PFSK-1 (cell line): Measurements from ENCODE around the gene MTFR1L.

Experiments used
- FOXP2 ChIP-seq: optimal IDR thresholded peaks from 2 replicates; pipeline ENCODE3; 2011; ENCODE audit warnings: borderline replicate concordance, control low read depth, inconsistent platforms; ENCODE audit not compliant: insufficient read depth; ENCODE audit errors: extremely low read length, extremely low read depth
- POLR2AphosphoS5 ChIP-seq: IDR thresholded peaks from 2 replicates; pipeline ENCODE4 v1.6.1; 2012; ENCODE audit warnings: low read depth, mild to moderate bottlenecking, control low read depth, low read length, moderate library complexity
- SIN3A ChIP-seq: IDR thresholded peaks from 2 replicates; pipeline ENCODE4 v1.6.1; 2012; ENCODE audit warnings: mild to moderate bottlenecking, low read length, moderate library complexity, borderline replicate concordance; ENCODE audit not compliant: insufficient read depth
- TAF1 ChIP-seq: IDR thresholded peaks from 2 replicates; pipeline ENCODE4 v1.6.1; 2012; ENCODE audit warnings: low read length, control low read depth, borderline replicate concordance; ENCODE audit not compliant: insufficient read depth
- TF ChIP-seq, protein P1 (sequence below), 2 experiments: IDR thresholded peaks; 2 replicates each; pipeline versions ENCODE4 v1.6.1 to v1.8.0; 2011 to 2012; ENCODE audit warnings: low read depth in 2 of 2, low read length in 2 of 2, control low read depth in 1 of 2, inconsistent platforms in 1 of 2, mild to moderate bottlenecking in 1 of 2, moderate library complexity in 1 of 2; ENCODE audit not compliant: insufficient read depth in 1 of 2

MTFR1L gene

DNA sequence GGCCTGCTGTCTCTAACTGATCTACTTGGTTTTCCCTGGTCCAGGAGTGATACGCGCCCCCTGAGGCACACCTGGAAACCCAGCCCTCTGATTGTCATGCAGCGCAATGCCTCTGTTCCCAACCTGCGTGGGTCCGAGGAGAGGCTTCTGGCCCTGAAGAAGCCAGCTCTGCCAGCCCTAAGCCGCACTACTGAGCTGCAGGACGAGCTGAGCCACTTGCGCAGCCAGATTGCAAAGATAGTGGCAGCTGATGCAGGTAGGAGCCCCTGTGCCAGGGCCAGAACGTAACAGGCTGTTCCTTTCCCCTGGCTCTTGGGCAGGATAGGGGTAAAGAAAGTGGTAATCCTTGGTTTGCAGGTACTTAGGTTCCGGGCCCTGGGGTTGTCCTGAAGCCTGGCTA lies 6.8 kb downstream of the MTFR1L start:
- peak; percentile 34; the same call in 1 of the 2 replicates for TF ChIP-seq POLR2AphosphoS5
- TF ChIP-seq SIN3A, result no peak

DNA sequence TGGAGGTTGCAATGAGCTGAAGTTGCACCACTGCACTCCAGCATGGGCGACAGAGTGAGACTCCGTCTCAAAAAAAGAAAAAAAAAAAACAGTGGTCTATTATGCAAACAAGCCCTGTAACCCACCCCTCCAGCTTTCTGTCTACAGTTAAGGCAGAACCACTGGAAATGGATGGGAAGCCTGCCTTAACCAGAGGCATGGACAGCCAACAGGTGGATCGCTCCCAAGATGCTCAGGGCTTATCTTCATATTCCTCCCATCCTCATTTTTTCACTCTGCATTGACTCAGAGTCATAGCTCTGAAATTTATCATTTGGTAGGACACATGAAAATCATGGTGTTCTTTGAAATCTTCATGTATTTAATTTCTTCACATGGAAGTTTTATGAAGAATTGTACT lies 8.7 kb downstream of the MTFR1L start:
- TF ChIP-seq, protein P1, sequence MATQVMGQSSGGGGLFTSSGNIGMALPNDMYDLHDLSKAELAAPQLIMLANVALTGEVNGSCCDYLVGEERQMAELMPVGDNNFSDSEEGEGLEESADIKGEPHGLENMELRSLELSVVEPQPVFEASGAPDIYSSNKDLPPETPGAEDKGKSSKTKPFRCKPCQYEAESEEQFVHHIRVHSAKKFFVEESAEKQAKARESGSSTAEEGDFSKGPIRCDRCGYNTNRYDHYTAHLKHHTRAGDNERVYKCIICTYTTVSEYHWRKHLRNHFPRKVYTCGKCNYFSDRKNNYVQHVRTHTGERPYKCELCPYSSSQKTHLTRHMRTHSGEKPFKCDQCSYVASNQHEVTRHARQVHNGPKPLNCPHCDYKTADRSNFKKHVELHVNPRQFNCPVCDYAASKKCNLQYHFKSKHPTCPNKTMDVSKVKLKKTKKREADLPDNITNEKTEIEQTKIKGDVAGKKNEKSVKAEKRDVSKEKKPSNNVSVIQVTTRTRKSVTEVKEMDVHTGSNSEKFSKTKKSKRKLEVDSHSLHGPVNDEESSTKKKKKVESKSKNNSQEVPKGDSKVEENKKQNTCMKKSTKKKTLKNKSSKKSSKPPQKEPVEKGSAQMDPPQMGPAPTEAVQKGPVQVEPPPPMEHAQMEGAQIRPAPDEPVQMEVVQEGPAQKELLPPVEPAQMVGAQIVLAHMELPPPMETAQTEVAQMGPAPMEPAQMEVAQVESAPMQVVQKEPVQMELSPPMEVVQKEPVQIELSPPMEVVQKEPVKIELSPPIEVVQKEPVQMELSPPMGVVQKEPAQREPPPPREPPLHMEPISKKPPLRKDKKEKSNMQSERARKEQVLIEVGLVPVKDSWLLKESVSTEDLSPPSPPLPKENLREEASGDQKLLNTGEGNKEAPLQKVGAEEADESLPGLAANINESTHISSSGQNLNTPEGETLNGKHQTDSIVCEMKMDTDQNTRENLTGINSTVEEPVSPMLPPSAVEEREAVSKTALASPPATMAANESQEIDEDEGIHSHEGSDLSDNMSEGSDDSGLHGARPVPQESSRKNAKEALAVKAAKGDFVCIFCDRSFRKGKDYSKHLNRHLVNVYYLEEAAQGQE (IDR thresholded peaks at IDR 0.05; ENCODE audit: insufficient read depth in 1 of 2, low read depth in 2 of 2, low read length in 2 of 2), result no peak
- TF ChIP-seq SIN3A (no peak), FOXP2 (no peak), TAF1 (no peak), POLR2AphosphoS5 (no peak)

DNA sequence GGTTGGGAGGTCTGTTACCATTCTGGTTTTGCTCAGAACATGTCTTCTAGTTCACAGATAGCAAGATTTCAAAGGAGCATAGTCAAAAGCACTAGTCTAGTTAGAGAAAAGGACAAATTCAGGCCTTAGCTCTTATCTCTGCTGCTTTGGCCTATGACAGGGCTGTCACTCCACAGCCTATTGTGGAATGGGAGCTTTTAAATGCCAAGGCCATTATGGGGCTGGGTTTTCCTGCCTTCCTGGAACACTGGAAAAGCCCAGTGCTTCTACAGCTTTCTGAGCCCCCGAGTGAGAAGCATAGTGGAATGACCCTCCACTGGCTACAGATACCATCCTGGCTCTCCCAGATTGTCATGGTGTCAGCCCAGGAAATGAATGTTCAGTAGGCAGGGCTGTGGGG lies 9.3 kb downstream of the MTFR1L start:
- TF ChIP-seq, protein P1 (IDR thresholded peaks at IDR 0.05; ENCODE audit: insufficient read depth in 1 of 2, low read depth in 2 of 2, low read length in 2 of 2), result no peak
- no peak for TF ChIP-seq FOXP2
- TF ChIP-seq POLR2AphosphoS5, result no peak
- TF ChIP-seq TAF1, result no peak
- TF ChIP-seq SIN3A, result no peak

DNA sequence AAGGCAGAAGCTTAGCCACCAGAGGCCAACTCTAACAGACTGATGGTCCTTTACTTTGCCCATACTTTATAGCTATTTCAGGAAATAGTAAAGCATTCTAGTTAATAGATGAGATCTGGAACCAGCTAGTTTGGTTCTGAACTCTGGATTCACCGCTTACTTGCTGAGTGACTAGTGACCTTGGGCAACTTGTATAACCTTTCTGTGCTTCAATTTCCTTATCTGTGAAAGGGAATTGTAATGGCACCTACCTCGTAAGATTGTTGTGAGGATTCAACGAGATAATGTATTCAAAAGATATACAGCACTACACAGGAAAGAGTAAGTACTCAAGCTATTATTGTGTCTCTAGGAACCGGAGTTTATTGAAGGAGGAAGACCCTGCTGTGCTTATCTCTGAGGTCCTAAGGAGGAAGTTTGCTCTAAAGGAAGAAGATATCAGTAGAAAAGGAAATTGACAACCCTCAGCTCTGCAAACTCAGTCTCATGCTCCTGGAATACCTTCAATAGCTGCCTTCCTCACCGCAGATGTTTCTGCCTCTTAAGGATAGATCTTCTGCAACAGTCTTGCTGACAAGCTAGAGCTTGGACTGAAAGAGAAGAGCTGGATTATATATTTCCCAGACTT lies 11.9 kb downstream of the MTFR1L start:
- TF ChIP-seq POLR2AphosphoS5 (no peak), TAF1 (no peak), FOXP2 (no peak), SIN3A (no peak)
- TF ChIP-seq, protein P1 (IDR thresholded peaks at IDR 0.05; ENCODE audit: insufficient read depth in 1 of 2, low read depth in 2 of 2, low read length in 2 of 2), result no peak

DNA sequence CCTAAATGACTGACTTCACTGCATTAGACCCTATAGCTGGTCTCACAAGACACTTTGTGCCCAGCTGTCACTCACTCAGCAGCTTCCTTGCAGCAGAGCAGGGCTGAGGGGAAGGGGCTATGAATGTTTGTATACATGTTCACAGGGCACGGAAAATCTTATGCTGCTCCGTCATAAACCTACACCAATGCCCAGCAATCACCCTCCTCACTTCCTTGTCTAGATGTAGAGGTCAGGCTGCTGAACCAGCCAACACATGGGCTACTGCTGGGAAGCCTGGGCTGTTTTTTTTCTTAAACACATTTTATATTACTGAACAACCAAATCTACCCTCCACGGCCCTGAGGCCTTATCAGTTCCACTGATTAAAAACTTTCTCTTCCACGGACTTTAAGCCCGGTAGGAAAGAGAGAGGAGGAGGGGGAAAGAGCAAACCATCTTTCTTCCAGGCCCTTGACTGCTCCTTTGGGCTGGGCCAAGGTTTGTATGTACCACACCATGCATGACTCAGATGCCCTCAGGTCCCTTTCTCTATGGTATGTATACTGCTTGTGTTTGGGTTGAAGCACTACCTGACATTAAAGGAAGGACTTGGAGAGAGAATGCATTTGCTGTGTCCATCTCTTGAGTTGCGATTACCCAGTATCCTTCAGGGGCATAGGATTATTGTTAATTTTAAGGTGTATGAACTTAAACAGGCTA lies 12.7 kb downstream of the MTFR1L start:
- TF ChIP-seq, protein P1 (IDR thresholded peaks at IDR 0.05; ENCODE audit: insufficient read depth in 1 of 2, low read depth in 2 of 2, low read length in 2 of 2), result no peak
- TF ChIP-seq POLR2AphosphoS5 (no peak), SIN3A (no peak), FOXP2 (no peak)
